Activated CD8-positive, alpha-beta T cell treated with anti-CD3 and anti-CD28 coated beads, Interleukin-2, amount 10 ng/mL, durations not matched to agents 7 days and 5 days (primary cell): Measurements from ENCODE around the gene KIF26B. TPM values are rescaled to one million over a fixed set of nuclear protein-coding genes. Genes with fewer than 3 reads are reported as not detected.

Experiments
- ATAC-seq: fragments of 150-1000 bp; cut with Tn5 transposase; one replicate; pipeline ENCODE4 v1.10.0; 2021; ENCODE audit warnings: moderate library complexity
- CTCF ChIA-PET: fragments of 350-600 bp; sonication (Branson Sonifier 250); formaldehyde crosslinking; loops from one replicate; lab custom pipeline; 2021; ENCODE audit warnings: antibody characterized with exemption; lab: Charles Lee
- POLR2A ChIA-PET: fragments of 350-600 bp; sonication (Branson Sonifier 250); formaldehyde crosslinking; loops from one replicate; lab custom pipeline; 2021; ENCODE audit warnings: antibody characterized with exemption; lab: Charles Lee
- DNase-seq: peaks from one replicate; pipeline ENCODE4 v3.0.0-alpha.2; 2020
- H3K27ac Mint-ChIP-seq: one replicate; pipeline ENCODE4 v1.8.0; 2021; ENCODE audit warnings: mild to moderate bottlenecking, mixed read lengths
- H3K27me3 Mint-ChIP-seq: one replicate; pipeline ENCODE4 v1.8.0; 2021; ENCODE audit warnings: low read depth, mixed read lengths
- H3K36me3 Mint-ChIP-seq: one replicate; pipeline ENCODE4 v1.8.0; 2021; ENCODE audit warnings: low read depth, mixed read lengths
- H3K4me1 Mint-ChIP-seq: one replicate; pipeline ENCODE4 v1.8.0; 2021; ENCODE audit warnings: low read depth, mixed read lengths
- H3K4me3 Mint-ChIP-seq: one replicate; pipeline ENCODE4 v1.8.0; 2021; ENCODE audit warnings: mild to moderate bottlenecking, mixed read lengths
- H3K9me3 Mint-ChIP-seq: one replicate; pipeline ENCODE4 v1.8.0; 2022; ENCODE audit warnings: mixed read lengths; ENCODE audit not compliant: insufficient read depth
- total RNA-seq, 2 experiments: library from RNA; stranded (reverse); gene quantifications; one replicate each; pipeline ENCODE4 v1.2.3, GENCODE V29; 2021

Gene KIF26B
- total RNA-seq, 2 experiments from 2014 or later, result 0.03 to 0.08 TPM

DNA sequence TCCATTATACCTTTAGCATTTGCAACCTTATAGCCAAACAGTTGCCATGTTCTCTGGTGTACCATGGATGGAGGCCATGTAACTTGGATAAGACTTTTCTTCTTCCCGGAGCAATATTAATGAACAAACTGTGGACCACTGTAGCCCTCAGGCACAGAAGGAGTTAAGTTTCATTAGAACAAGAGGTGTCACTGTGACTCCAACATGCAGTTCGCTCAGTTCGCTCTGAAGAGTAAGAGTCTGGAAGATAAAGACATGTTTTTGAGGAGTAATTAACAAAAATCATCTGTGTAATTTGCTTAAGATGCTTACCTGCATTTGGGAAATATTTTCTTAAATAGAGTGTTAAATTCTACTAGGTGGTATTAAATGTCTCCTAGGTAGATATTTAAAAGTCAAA, 4.1 kb downstream of the KIF26B start:
- Mint-ChIP-seq H3K4me1 (peaks cover 17% of the 10 kb centered on the region), H3K36me3 (no peaks in the 10 kb centered on the region), H3K27ac (no peak overlapping the region), H3K9me3 (no peaks in the 10 kb centered on the region), H3K27me3 (peaks cover 48% of the 10 kb centered on the region), H3K4me3 (no peak overlapping the region)
- CTCF ChIA-PET, result no interaction called here
- POLR2A ChIA-PET, result interaction anchor here (0.7 kb wide), 1 partner anchor 1713 kb away, joined by 3 read pairs; no protein-coding TSS in a partner anchor
- ATAC-seq (no peak), DNase-seq (no peak)

DNA sequence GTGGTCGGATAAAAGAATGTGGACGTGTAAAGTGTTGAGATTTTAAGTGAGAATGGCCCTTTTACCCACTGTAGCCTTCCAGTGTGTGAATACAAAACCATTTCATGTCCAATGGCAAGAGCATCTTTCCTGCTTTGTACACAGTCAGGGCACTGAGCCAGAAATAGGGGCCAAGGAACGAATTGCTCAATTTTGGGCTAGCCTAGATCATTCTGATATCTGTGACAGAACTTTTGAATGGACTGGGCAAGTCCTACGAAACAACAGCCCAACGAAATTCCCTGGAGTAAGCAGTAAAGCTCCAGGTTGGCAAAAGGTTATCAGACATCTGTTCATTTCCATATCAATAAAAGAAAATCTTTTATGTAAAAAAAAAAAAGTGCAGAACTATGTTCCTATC, 5.5 kb downstream of the KIF26B start:
- Mint-ChIP-seq H3K36me3 (no peaks in the 10 kb centered on the region), H3K27me3 (peaks cover 50% of the 10 kb centered on the region), H3K4me1 (peaks cover 12% of the 10 kb centered on the region), H3K4me3 (no peak overlapping the region), H3K9me3 (no peaks in the 10 kb centered on the region), H3K27ac (no peak overlapping the region)
- DNase-seq, result no peak
- ChIA-PET CTCF (interaction anchor here (0.6 to 0.7 kb wide), 2 partner anchors 167 to 297 kb away, joined by 3 read pairs; no protein-coding TSS in a partner anchor), POLR2A (no interaction called here)
- ATAC-seq, result no peak

DNA sequence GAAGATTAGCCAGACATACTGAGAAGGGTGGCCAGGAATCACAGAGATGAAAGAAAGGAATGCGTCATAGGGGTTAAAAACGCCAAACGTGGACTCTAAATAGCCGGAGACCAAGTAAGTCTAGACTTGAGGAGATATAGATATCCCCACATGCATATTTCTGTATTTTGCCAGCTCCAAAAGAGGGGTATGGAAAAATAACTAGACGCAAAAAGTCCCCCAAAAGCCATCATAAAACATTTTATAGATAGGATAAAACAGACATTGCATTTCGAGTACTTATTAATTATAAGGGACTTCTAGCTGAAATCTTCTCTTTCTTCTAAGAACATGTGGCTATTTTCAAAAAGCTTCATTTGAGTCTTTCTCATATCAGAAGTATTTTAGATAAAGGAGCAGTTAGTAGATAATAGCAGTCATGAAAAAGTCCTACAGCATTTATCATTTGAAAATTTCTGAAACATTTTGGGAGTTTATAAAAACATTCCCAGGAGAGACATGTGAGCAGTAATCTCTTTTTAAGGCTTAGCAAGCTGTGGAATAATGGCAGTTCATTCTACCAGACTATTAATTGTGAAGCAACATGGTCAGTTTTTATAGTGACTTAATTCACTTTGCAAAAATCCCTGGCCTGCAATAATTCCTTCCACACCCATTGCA, 6.1 kb downstream of the KIF26B start:
- peaks cover 50% of the 10 kb centered on the region for H3K27me3 Mint-ChIP-seq
- H3K4me3 Mint-ChIP-seq, result no peak overlapping the region
- H3K4me1 Mint-ChIP-seq, result peaks cover 7% of the 10 kb centered on the region
- no peak overlapping the region for H3K27ac Mint-ChIP-seq
- ChIA-PET POLR2A (no interaction called here), CTCF (interaction anchor here (0.7 to 1.0 kb wide), 2 partner anchors 8 to 296 kb away, joined by 3 read pairs; no protein-coding TSS in a partner anchor)
- no peaks in the 10 kb centered on the region for H3K9me3 Mint-ChIP-seq
- no peak for ATAC-seq
- no peak for DNase-seq
- H3K36me3 Mint-ChIP-seq, result no peaks in the 10 kb centered on the region

DNA sequence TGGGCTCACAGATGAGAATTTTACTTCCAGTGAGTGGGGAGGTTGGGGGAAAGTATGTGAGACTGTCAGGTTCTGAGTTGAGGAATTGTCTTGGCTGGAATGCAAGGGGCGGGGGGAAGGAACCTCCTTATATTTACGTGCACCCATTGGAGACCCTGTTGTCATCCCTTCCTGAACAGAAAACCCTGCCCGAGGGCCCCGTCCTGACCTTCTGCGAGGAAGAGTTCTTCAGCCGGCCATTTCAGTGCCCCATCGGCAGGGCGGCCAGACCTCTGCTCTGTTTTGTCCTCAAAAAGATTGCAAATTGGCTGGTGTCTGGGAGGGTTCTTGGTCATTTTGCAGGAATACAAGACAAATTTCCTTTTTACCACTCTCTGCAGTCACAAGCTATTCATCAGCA, 7.1 kb downstream of the KIF26B start:
- peaks cover 53% of the 10 kb centered on the region for H3K27me3 Mint-ChIP-seq
- ATAC-seq, result no peak
- POLR2A ChIA-PET, result no interaction called here

DNA sequence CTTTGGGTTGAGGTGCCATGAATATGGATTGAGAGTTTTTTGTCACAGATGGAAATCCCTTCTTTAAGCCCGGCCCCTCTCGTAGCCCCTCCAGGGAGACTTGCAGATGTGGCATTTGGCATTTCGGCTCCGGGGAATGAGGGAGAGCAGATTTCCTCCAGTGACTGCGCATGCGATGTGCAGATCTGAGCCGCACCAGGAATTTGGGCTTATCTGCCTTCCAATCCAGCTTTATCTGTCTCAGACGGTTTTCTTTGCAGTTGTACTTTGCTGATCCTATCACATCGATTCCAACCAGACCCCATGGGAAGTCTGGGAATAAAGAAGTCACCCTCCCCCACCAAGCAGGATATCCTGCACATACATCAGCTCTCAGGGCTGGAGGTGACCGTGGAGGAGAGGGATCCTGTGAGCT, 11.7 kb downstream of the KIF26B start:
- POLR2A ChIA-PET, result no interaction called here
- no peak overlapping the region for H3K4me3 Mint-ChIP-seq

More for the DNA sequence above, 7.1 kb downstream of the KIF26B start:
- no peak for DNase-seq
- Mint-ChIP-seq H3K27ac (no peak overlapping the region), H3K4me1 (peaks cover 9% of the 10 kb centered on the region), H3K9me3 (no peaks in the 10 kb centered on the region), H3K4me3 (no peak overlapping the region), H3K36me3 (no peaks in the 10 kb centered on the region)
- CTCF ChIA-PET, result no interaction called here

DNA sequence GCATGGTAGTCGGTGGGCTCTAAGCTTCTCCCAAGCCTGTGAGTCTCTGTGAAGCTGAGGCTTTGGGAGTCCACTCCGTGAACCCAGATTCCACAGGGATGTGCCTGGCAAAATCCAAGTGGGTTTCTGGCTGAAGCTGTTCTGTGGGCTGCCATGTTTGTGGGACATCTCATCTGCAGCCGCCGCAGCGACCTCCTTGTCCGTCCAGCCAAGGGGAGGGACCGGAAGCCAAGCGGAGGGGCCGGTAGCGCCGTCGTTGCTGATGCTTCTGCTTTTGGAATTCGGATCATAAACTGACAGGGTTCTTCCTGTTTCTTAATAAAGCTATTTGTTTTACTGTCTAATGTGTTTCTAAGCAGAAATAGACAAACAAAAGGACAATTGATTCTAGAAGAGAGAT, 13.3 kb downstream of the KIF26B start:
- ATAC-seq (no peak), DNase-seq (no peak)
- no peak overlapping the region for H3K4me3 Mint-ChIP-seq
- ChIA-PET CTCF (interaction anchor here (1.9 to 5.2 kb wide), 2 partner anchors 12 kb away, joined by 5 to 22 read pairs; no protein-coding TSS in a partner anchor), POLR2A (interaction anchor here (0.6 kb wide), 1 partner anchor 296 kb away, joined by 3 read pairs; no protein-coding TSS in a partner anchor)
- H3K27me3 Mint-ChIP-seq, result peaks cover 38% of the 10 kb centered on the region
- no peaks in the 10 kb centered on the region for H3K9me3 Mint-ChIP-seq
- peaks cover 28% of the 10 kb centered on the region for H3K4me1 Mint-ChIP-seq
- no peaks in the 10 kb centered on the region for H3K36me3 Mint-ChIP-seq
- H3K27ac Mint-ChIP-seq, result no peak overlapping the region

More for the DNA sequence above, 11.7 kb downstream of the KIF26B start:
- Mint-ChIP-seq H3K4me1 (peaks cover 28% of the 10 kb centered on the region), H3K27me3 (peaks cover 44% of the 10 kb centered on the region), H3K36me3 (no peaks in the 10 kb centered on the region), H3K9me3 (no peaks in the 10 kb centered on the region), H3K27ac (no peak overlapping the region)
- CTCF ChIA-PET, result interaction anchor here (1.9 to 5.2 kb wide), 2 partner anchors 10 to 14 kb away, joined by 5 to 22 read pairs; no protein-coding TSS in a partner anchor
- DNase-seq (no peak), ATAC-seq (no peak)

DNA sequence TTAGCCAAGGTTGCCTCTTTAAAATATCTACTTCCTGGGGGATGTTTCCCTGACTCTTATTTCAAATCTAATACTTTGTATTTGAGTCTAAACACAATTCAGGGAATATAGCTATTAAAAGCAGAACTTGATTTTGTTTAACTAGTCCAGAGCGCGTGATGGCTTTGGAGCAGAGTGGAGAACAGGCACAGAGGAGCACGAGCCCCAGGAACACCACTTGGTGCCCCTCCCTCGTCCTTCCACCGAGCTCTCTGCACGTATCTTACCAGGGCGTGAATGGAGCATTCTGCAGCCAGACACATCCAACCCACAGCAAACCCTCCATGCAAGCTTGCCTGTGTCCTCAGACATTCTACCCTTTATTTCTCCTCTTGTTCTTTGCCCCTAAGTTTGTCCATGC, 14.1 kb downstream of the KIF26B start:
- ChIA-PET POLR2A (interaction anchor here (0.6 to 0.7 kb wide), 2 partner anchors 297 to 1522 kb away, joined by 3 read pairs; no protein-coding TSS in a partner anchor), CTCF (interaction anchor here (0.8 to 5.2 kb wide), 2 partner anchors 12 to 16 kb away, joined by 3 to 22 read pairs; no protein-coding TSS in a partner anchor)
- Mint-ChIP-seq H3K36me3 (no peaks in the 10 kb centered on the region), H3K27ac (no peak overlapping the region), H3K4me1 (peaks cover 28% of the 10 kb centered on the region), H3K9me3 (no peaks in the 10 kb centered on the region), H3K27me3 (peaks cover 34% of the 10 kb centered on the region), H3K4me3 (no peak overlapping the region)
- DNase-seq (no peak), ATAC-seq (no peak)

DNA sequence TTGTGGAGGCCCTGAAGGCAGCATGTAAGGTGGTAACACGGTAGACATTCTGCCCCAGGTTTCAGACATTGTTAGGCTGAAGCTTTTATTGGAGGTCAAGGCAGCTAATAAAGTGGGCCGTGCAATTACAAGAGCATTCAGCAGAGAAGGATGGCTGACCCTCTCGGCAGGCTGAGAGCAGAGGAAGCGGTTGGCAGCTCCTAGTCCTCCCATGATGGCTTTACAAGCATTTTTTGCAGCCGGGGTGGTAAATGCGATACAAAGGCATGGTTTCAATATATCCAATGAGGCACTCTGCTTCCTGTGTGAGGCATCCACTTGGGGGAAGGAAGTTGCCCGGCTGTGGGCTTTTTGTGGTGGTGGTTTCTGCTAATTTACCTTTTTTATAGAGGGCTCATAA, 14.6 kb downstream of the KIF26B start:
- Mint-ChIP-seq H3K36me3 (no peaks in the 10 kb centered on the region), H3K4me1 (peaks cover 28% of the 10 kb centered on the region), H3K9me3 (no peaks in the 10 kb centered on the region), H3K27me3 (peaks cover 33% of the 10 kb centered on the region), H3K27ac (no peak overlapping the region), H3K4me3 (no peak overlapping the region)
- ATAC-seq (no peak), DNase-seq (no peak)
- ChIA-PET CTCF (interaction anchor here (0.8 to 5.2 kb wide), 2 partner anchors 13 to 16 kb away, joined by 3 to 22 read pairs; no protein-coding TSS in a partner anchor), POLR2A (no interaction called here)

DNA sequence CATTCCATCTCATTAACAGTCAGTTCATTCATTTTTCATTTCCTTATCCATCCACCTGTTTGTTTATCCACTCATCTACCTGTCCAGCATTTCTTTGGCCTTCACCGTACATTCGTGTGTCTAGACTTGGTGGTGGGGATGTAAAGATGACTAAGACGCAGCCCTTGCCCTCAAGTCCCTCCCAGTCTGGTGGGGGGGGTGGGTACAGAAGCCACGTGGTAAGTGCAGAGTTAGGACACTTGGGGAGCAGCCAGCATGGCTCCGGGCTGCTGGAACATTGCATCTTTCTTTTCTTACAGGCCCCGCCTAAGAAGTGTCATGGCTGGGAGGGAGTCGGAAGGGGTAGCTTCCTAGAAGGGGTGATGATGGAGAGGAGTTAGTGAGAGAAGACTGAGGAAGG, 17.2 kb downstream of the KIF26B start:
- ATAC-seq (no peak), DNase-seq (no peak)
- Mint-ChIP-seq H3K27ac (no peak overlapping the region), H3K27me3 (peaks cover 15% of the 10 kb centered on the region), H3K4me1 (peaks cover 25% of the 10 kb centered on the region), H3K36me3 (no peaks in the 10 kb centered on the region), H3K9me3 (no peaks in the 10 kb centered on the region), H3K4me3 (no peak overlapping the region)
- ChIA-PET CTCF (no interaction called here), POLR2A (no interaction called here)

DNA sequence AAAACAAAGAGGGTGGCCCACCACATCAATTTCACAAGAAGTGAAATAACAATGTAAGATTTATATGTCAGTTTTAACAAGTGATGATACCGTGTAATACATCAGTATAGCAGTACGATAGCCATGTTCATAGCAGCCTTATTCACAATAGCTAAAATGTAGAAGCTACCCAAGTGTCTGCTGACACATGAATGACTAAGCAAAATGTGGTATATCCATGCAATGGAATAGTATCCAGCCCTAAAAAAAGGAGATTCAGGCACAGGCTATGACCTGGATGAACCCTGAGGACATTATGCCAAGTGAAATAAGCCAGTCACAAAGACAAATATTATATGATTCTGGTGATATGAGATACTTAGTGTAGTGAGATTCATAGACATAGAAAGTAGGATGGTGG, 18.0 kb downstream of the KIF26B start:
- H3K9me3 Mint-ChIP-seq, result no peaks in the 10 kb centered on the region
- ATAC-seq, result no peak

DNA sequence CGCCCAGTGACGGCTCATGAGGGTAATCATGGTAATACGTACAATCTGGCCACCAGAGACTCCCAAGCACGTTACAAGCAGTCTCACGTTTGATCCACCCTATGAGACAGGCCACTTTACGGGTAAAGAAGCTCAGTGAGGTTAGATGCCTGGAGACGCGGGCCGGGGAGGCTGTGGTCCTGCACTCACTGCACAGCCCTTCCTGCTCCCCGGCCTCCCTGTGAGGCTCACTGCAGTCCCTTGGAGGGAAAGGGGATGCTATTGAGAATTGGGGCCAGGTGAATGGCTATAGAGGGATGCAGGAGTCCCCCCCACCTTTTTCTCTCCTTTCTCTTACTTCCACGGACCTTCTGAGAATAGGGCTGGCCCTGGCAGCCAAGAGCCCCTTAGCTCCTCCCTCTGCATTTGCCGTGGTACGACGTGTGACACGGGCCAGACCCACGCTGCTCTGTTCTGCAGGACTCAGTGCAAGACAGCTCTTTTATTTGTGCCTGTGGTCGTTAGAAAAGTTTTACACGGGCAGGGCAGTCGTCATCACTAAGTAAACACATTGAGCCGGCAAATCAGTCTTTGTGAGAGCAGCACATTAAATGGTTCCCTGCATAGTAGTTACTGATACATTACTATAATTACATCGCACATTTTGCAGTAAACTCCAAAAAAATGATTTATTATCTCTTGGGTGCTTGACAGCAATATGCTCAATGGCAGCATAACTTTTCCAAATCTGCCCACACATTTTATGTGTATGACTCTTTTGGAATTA, 18.8 kb downstream of the KIF26B start:
- no peak for ATAC-seq
- POLR2A ChIA-PET, result no interaction called here
- Mint-ChIP-seq H3K4me1 (peaks cover 16% of the 10 kb centered on the region), H3K9me3 (no peaks in the 10 kb centered on the region), H3K27ac (no peak overlapping the region), H3K36me3 (no peaks in the 10 kb centered on the region), H3K27me3 (peaks cover 8% of the 10 kb centered on the region), H3K4me3 (no peak overlapping the region)
- no peak for DNase-seq
- CTCF ChIA-PET, result no interaction called here

More for the DNA sequence above, 18.0 kb downstream of the KIF26B start:
- Mint-ChIP-seq H3K36me3 (no peaks in the 10 kb centered on the region), H3K4me1 (peaks cover 22% of the 10 kb centered on the region), H3K27me3 (peaks cover 8% of the 10 kb centered on the region), H3K27ac (no peak overlapping the region), H3K4me3 (no peak overlapping the region)
- no peak for DNase-seq
- CTCF ChIA-PET, result no interaction called here
- POLR2A ChIA-PET, result no interaction called here
